Measurements from ENCODE around the gene CIAO2A.

DNA sequence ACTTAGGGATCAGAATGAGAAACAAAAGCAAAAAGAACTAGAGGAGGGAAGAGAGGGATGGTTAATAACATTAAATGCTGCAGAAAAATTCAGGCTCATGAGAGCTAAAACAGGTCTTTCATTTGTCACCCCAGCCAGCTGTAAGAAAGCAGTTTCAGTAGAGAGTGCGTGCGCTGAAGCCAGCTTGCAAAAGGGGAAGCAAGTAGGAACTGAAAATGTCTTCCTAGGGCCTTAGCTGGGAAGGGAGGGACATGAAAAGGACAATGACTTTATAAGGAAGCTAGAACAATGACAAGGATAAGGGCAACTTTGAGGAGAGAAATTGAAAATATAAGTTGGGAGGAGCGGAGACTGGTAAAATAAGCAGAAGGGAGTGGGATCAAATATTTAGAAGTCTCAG, 3.1 kb downstream of the CIAO2A start:
- TF ChIP-seq POLR2AphosphoS5 (IDR thresholded peaks at IDR 0.05; ENCODE audit: low read depth, low read length), result no peak
- TF ChIP-seq, protein P1, sequence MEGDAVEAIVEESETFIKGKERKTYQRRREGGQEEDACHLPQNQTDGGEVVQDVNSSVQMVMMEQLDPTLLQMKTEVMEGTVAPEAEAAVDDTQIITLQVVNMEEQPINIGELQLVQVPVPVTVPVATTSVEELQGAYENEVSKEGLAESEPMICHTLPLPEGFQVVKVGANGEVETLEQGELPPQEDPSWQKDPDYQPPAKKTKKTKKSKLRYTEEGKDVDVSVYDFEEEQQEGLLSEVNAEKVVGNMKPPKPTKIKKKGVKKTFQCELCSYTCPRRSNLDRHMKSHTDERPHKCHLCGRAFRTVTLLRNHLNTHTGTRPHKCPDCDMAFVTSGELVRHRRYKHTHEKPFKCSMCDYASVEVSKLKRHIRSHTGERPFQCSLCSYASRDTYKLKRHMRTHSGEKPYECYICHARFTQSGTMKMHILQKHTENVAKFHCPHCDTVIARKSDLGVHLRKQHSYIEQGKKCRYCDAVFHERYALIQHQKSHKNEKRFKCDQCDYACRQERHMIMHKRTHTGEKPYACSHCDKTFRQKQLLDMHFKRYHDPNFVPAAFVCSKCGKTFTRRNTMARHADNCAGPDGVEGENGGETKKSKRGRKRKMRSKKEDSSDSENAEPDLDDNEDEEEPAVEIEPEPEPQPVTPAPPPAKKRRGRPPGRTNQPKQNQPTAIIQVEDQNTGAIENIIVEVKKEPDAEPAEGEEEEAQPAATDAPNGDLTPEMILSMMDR (IDR thresholded peaks at IDR 0.05), result no peak
- no peak for TF ChIP-seq TCF7L2 (IDR thresholded peaks at IDR 0.05; ENCODE audit: low read depth, low read length)
- TF ChIP-seq, protein P2, sequence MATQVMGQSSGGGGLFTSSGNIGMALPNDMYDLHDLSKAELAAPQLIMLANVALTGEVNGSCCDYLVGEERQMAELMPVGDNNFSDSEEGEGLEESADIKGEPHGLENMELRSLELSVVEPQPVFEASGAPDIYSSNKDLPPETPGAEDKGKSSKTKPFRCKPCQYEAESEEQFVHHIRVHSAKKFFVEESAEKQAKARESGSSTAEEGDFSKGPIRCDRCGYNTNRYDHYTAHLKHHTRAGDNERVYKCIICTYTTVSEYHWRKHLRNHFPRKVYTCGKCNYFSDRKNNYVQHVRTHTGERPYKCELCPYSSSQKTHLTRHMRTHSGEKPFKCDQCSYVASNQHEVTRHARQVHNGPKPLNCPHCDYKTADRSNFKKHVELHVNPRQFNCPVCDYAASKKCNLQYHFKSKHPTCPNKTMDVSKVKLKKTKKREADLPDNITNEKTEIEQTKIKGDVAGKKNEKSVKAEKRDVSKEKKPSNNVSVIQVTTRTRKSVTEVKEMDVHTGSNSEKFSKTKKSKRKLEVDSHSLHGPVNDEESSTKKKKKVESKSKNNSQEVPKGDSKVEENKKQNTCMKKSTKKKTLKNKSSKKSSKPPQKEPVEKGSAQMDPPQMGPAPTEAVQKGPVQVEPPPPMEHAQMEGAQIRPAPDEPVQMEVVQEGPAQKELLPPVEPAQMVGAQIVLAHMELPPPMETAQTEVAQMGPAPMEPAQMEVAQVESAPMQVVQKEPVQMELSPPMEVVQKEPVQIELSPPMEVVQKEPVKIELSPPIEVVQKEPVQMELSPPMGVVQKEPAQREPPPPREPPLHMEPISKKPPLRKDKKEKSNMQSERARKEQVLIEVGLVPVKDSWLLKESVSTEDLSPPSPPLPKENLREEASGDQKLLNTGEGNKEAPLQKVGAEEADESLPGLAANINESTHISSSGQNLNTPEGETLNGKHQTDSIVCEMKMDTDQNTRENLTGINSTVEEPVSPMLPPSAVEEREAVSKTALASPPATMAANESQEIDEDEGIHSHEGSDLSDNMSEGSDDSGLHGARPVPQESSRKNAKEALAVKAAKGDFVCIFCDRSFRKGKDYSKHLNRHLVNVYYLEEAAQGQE (IDR thresholded peaks at IDR 0.05; ENCODE audit: insufficient read depth in 1 of 2, low read depth in 2 of 2, low read length in 1 of 2), result no peak
